ENCODE measurements around the gene MTNR1B.

MTNR1B gene

GRCh38 chr11:93020248-93021046 is 51.0 kb downstream of the MTNR1B start:
- no peak for TF ChIP-seq CTCF (conservative IDR thresholded peaks at IDR 0.05)
- H3K27ac ChIP-seq: peak overlapping the region; percentile 6; the same call in 1 of the 2 replicates

GRCh38 chr11:93024369-93024768 is 54.9 kb downstream of the MTNR1B start:
- no peak for TF ChIP-seq CTCF (conservative IDR thresholded peaks at IDR 0.05)
- no peak overlapping the region for H3K27ac ChIP-seq

DNA sequence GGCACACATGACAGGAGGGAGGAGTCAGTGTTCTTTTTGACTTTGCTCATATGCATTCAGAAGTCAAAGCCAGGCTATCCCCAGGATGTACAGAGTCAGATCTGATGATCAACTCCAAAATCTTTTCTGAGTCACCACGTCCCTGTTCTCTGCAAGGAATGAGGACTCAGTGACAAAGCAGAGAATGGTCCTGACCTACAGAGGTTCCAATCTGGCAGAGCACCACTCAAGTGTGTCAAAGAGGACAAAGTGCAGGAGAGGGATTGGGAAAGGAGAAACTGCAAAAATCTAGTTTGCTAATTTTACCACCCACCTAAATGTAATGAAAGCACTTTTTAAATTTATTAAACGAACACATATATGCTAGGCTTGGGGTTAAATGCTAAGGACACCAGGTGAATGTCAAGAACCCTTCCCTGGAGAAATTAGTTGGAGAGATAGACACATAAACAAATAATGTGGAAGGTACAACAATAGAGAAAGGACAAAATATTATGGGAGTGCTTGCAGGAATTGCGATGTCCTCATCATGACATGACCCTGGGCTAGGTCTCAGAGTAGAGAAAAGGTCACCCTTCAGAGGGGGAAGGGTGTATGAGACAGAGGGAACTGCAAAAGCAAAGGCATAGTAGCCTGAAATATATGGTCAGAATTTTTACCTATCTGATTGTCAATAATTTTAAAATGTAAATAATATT is 56.3 kb downstream of the MTNR1B start:
- TF ChIP-seq CTCF (conservative IDR thresholded peaks at IDR 0.05): no peak
- no peak overlapping the region for H3K27ac ChIP-seq

DNA sequence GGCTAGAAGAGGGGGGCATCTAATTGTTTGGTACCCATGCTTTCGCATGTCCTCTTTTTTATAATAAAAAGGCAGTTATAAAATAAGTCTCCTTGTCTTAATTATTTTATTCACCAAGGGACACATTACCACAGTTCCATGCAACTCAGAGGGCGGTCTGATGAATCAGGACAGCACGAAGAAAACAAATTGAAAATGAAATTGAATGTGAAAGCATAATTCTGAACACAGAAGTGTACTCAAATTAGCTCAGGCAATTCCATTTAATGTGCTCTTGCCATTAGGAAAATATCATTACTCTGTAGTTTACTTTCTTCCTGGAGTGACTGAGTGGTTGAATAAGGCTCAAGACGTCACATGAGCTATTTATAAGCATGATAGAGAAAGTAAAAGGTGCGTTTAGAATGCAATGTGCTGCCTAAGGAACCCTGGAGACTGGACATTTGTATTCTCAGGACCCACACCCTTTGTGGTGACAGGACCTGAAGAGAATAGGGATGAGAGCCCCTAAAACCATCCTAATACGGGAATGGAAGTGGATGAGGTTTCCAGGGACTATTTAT is 59.6 kb downstream of the MTNR1B start:
- no peak for TF ChIP-seq CTCF (conservative IDR thresholded peaks at IDR 0.05)
- H3K27ac ChIP-seq: no peak overlapping the region

DNA sequence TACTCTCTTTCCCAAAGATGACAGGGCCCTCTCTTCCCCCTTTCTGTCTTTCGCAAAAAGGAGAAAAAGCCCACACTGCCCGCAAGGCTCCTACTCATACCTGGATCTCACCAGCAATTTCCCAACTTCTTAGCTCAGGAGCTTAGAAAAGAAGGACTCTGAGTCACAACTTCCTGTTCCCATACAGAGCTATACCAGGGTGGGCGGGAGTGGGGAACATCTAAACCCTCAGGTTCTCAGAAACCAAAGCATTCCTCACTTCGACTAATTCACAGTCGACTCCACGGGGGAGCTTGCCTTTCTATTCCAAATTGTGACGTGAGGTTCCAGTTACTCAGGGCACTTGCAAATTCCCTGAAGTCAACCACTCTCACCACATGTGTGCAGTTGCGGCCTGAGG is 61.9 kb downstream of the MTNR1B start:
- TF ChIP-seq CTCF (conservative IDR thresholded peaks at IDR 0.05): no peak
- no peak overlapping the region for H3K27ac ChIP-seq
